Stimulated activated naive CD4-positive, alpha-beta T cell treated with Interleukin-2 at 50 U/mL for 16 hours (primary cell): Measurements from ENCODE around the gene HIRA.

Experiments used
- DNase-seq: peaks from one replicate; lab custom pipeline; 2025; lab: John Stamatoyannopoulos, UW

The HIRA gene

DNA sequence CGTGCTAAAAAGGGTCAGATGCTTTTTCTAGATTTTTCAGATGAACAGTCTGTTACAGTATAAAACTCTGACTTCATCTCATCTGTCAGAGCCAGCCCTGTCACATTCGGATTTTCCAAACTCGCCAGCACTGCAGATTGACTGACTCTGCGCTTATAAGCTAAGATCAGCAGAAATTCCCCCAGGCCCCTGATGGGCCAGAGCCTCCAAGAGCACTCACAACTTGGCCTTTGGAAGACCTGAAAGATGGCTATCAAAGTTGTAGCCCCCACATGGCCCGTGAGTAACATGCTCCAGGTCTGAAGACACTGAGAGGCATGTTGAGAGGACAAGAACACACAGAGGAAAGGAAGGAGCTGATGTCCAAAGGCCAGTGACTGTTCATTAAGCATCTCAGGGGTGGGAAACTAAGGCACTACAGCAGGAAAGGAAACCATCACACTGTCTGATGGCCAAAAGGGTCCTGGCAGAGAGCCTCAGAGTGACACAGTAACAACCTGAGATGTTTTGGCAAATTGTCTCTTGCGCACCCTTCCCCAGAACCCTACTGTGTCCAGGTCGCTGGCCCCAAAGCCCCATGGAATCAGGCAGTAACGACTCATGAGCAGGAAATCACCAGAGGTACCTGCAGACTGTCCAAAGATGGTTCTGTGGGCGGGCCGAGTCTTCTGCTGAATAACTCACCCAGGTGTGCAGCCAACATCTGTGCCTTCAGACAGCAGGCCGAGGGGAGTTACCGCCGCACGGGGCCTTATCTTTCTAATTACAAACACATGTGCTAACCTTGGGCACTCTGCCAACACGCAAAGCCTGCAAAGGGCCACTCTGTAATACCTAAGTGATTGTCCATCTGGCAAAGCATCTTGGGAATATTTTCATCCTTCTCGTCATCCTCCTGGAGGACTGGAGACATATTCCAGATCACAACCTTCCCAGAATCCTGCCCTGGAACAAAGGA is 23.6 kb downstream of the HIRA start:
- no peak for DNase-seq

DNA sequence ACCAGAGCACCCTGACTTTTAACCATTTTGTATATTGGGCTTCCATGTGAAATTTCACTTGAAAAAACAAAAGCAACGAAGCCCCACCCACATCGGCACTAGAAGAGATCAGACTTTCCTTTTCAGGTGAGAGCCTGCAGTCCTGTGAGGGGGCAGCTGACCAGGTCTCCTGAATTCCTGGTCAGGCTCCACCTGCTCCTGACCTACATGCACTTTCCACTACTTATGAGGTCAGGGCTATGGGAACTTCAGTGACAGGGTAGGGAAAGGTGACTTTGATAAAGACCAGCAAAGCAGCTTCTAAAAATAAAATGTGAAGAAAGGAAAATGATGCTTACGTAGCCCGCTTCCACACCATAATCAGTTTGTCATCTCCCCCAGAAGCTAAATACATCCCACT is 24.7 kb downstream of the HIRA start:
- no peak for DNase-seq

DNA sequence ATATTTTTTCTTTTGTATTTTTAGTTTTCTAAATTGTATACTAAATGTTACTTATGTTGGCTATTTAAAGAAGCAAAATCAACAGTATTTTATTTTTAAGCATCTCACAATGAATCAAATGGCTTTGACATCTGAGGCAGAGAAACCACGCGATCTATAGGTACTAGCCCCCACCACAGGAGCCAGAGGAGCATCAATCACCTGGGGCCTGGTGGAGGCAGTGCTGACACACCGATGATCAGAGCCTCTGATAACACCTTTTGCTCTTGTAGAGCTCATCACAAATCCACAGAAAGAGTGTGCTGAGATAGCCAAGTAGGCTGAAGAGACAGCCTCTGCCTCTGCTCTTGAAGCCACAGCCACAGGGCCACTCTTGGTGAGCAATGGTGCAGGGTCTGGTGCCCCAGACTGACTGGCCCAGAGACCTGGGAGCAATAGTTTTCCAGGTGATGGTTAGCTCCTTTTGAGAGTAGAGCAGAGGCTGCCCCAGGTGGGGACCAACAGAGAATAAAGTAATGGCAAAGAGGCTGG is 25.2 kb downstream of the HIRA start:
- DNase-seq: no peak

GRCh38 chr22:19405652-19406051 is 25.9 kb downstream of the HIRA start:
- no peak for DNase-seq

- no peak for DNase-seq
Measured at GRCh38 chr22:19405133-19405532, 26.4 kb downstream of the HIRA start.

DNA sequence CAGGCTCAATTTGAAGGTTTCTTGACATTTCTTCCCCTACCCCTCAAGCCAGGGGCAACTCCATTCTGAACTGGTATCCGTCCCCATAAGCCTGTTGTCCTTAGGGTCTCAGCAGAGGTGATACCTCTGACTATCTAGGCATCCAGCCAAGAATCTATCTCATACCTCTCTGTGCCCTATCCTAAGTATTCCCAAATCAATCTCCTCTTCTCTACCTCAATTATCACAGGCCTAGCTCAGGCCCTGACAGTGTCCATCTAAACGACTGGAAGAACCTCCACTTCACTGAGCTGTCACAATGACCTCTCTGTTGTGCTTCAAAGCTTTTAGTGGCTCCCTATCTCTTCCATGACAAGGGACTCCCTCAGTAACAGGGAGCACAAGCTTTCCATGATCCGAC is 26.9 kb downstream of the HIRA start:
- DNase-seq: no peak

GRCh38 chr22:19402642-19403191 is 28.8 kb downstream of the HIRA start:
- no peak for DNase-seq

DNA sequence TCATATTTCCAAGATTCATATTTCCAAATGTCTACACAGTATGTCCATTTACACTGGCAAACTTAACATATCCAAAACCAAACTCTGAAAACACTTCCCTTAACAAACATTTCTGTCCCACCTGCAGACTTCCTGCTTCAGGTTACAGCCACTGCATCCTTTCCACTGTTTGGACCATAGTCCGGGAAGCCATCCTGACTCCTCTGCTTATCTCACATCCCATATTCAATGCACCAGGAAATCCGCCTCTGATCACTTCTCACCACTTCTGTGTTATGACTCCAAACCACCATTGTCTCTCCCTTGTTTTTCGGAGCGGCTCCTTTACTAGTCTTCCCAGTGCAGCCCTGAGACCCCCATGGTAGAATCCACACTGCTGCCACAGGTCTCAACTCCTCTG is 30.1 kb downstream of the HIRA start:
- no peak for DNase-seq

- no peak for DNase-seq
Measured at GRCh38 chr22:19400881-19401280, 30.7 kb downstream of the HIRA start.

DNA sequence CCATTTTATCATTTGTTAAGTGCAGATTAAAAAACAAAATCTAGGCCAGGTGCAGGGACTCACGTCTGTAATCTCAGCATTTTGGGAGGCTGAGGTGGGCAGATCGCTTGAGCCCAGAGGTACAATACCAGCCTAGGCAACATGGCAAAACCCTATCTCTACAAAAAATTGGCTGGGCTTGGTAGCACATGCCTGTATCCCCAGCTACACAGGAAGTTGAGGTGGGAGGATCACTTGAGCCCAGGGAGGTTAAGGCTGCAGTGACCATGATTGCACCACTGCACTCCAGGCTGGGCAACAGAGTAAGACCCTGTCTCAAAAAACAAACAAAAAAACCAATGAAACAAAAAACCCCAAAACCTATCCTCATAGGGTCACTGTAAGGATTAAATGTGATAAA is 32.9 kb downstream of the HIRA start:
- no peak for DNase-seq

DNA sequence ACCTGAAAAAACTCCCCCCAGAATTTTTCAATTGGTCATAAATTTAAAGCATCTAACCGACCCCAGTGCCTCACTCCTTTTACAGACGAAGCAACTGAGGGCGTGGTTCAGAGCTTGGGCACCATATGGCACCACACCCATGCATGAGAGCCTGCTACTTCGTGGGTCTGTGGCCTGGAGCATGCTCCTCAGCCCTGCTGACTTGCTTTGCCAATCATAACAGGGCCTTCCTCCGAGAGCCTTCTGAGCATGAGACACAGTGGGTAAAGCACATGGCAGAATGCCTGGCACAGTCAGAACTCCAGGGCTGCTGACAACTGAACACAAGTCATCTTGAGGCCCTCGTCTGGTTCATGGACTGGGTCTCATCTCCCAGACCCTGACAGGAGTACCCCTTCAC is 33.3 kb downstream of the HIRA start:
- no peak for DNase-seq

GRCh38 chr22:19397734-19398104 is 33.8 kb downstream of the HIRA start:
- no peak for DNase-seq

DNA sequence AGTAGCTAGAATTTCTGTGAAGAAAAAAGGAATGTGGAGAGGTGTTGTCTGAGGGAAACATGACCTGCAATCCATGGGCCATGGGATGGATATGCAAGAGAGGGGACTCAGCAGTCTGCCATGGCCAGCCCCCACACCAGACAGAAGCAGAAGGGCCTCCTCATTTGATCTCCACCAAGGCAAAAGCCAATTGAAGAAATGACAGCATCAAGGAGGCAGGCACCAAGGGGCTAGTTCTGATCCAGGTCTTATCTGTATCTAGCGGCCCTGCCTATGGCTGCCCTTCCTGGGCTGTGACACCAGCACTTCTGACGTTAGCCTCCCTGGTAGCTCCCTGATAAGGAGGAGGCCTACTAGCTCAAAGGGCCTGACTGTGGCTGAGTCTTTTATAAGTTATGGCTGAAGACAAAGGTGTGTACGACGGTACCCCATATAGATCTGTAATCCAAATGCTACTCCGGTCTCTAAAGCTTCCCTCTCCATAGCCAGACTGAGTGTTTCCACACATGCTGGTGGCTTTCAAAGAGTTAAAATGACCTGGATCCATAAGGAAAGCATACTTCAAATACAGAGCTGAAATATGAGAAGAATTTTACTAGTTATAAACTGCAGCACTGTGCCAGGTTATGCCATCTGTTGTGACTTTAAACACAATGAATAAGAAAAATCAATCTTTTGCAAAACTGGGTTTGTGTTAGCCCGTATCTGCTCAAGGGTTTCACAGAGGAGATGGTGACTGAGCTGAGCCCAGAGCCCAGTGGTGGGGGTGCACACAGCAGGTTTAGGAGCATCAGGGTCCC is 34.4 kb downstream of the HIRA start:
- no peak for DNase-seq

- no peak for DNase-seq
Measured at GRCh38 chr22:19396561-19396933, 35.0 kb downstream of the HIRA start.

DNA sequence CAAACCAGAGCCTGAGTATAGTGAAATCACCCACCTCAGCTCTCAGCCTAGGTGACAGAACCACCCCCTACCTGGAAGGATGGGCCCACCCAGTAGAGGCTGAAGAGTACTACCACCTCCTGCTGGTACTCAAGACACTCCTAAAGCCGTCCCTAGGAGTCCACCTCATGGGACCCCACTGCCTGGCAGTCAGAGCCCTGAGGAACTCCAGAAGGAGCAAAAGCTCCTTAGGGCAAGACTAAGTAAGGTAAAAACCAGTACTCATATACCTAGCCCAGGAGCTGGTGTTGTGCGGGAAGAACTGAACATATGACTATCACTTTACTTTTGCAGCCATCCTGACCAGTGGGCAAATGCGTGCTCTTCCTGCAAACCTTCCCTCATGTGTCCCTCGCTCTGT is 36.3 kb downstream of the HIRA start:
- DNase-seq: no peak

DNA sequence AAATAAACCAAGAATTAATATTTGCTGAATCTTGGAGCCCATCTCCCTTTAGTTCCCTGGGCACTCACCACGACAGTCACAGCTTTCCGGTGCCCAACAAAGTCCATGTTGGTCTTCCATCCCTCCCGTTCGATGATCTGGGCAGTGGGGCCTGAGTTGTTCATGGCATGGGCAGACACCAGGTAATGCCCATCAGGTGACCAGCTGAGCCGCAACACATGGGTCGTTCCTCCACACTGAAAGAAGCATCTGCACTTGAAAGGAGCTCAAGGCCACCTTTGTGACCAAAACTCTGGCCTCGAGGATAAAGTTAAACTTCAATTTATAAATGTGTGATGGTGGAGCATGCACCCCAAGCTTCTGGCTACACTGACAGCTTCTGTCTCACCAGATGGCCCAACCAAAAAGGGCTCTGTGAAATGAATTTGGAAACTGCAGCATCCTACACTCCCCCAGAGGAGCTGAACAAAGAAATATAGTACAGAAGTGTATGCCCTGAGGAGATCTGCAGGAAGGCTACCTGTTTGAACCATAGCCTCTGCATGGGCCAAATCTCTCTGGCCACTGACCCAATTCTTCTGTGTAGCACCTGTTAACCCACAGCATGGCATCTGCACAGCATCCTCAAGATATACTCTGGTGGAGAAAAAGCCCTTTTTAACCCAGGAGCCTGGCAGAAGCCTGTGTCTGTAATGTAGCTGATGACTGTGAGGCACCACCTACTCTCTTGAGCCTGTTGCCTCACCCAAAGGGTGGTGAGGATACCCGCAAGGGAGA is 37.1 kb downstream of the HIRA start:
- no peak for DNase-seq

DNA sequence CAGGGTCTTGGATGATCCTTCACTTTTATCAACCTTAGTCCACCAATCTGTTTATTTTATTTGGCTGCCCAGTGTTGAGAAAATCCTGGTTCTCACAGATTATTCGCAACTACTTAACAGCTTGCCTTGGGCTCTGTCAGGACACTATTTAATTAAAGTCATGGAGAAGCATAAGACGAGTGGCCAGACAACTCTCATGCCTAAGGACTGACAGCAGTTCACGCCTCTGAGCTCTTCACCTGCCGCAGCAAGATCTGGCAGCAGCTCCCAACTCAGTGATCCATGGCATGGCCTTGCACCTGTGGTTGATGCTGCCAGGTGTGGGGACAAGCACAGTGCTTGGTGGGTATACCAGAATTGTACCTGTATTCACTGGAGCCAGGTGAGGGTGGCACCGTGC is 37.8 kb downstream of the HIRA start:
- no peak for DNase-seq

DNA sequence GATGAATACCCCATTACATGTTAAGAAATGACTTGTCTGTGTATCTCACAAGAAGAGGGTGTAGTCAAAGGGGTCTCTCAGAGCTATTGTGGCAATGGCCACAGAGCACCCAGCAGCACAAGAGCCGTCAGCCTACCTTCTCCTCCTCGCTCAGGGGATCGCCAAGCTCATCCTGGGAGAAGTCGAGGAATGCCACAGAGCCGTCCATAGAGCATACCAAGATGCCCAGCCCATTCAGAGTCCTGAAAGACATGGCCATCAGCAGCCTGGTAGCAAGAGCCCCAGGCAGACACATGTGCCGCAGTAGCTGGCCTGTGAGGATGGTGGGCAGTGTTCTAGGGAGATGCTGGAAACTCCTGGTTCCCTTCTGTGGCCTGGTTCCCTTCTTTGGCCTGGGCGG is 44.0 kb downstream of the HIRA start:
- no peak for DNase-seq

DNA sequence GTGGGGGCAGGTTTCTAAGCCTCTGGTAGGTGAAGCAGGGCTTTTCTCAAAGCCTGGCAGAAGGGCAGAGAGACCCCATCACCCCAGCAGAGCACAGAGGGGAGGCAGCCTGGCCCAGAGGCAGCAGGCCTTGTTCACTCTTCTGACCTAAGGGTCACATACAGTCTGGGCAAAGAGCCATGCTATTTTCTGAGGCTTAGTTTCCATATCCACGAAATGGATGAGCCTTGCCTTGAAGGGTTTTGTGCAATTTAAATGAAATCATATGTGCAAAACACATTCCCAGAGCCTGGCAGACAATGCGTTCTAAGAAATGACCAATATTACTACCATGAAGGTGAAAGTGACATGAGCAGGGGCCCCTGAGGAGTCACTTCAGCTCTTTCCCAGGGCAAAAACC is 44.5 kb downstream of the HIRA start:
- no peak for DNase-seq

GRCh38 chr22:19386248-19386647 is 45.3 kb downstream of the HIRA start:
- DNase-seq: no peak

- DNase-seq: no peak
Measured at GRCh38 chr22:19385221-19385906, 46.2 kb downstream of the HIRA start.
